CD4-positive, alpha-beta T cell treated with Interleukin-12 subunit alpha and Interleukin-12 subunit beta, for 1 hour (primary cell): ENCODE measurements around the gene CCL2.

Experiments used
- DNase-seq: peaks from one replicate; pipeline ENCODE4 v3.0.0-alpha.2; 2020

The CCL2 gene

GRCh38 chr17:34275881-34276280 is 20.8 kb downstream of the CCL2 start:
- no peak for DNase-seq

- DNase-seq: no peak
Measured at GRCh38 chr17:34276826-34277225, 21.7 kb downstream of the CCL2 start.

GRCh38 chr17:34283571-34283970 is 28.5 kb downstream of the CCL2 start:
- DNase-seq: no peak

GRCh38 chr17:34285286-34285792 is 30.3 kb downstream of the CCL2 start, which contains the start of gene CCL11:
TSS of gene CCL11 (plus strand) at chr17:34285742. CDS start at chr17:34285809, 67 bp downstream.
- DNase-seq: no peak

GRCh38 chr17:34287875-34288274 is 32.8 kb downstream of the CCL2 start:
- no peak for DNase-seq

DNA sequence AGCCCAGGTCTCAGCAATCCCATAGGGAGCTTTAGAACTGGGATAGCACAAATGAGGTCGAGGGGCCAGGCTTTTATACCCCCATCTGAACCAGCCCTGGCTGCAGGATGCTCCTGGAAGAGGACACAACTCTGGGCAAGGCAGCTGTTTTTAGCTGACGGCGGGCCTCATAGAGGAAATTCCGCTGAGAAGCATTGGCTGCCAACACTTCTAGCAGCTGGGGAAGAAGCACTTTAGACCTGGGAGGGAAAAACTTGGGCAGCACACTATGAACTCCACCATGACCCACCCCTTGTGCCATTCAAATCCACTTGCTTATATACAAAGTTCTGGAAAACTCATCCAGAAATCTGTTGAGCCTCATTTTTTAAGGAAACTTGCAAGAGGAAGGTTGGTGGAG is 35.5 kb downstream of the CCL2 start:
- DNase-seq: no peak

GRCh38 chr17:34291721-34292348 is 36.8 kb downstream of the CCL2 start:
- DNase-seq: no peak

DNA sequence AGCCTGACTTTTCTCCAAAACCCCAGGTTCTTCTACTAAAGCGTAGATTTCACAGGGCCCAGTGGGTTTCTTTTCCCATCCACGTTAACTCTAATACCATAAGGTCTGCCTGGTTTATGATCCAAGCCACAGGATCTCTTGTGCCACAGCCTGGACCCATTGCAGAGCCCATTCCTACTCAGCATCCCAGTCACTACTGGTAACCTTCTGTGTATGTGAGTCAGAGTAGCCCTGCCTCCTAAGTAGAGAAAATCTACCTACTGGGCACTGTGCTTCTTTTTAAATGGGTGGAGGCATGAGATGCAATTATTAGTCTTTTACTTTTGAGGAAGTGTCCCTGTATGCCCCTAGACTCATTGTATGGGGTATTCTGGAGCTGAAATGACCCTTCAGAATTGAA is 43.9 kb downstream of the CCL2 start:
- no peak for DNase-seq

- DNase-seq: no peak
Measured at GRCh38 chr17:34299956-34300577, 45.0 kb downstream of the CCL2 start.

GRCh38 chr17:34300652-34301370 is 45.7 kb downstream of the CCL2 start:
- no peak for DNase-seq

GRCh38 chr17:34301986-34302385 is 46.9 kb downstream of the CCL2 start:
- DNase-seq: no peak

GRCh38 chr17:34302636-34303035 is 47.6 kb downstream of the CCL2 start:
- DNase-seq: no peak

DNA sequence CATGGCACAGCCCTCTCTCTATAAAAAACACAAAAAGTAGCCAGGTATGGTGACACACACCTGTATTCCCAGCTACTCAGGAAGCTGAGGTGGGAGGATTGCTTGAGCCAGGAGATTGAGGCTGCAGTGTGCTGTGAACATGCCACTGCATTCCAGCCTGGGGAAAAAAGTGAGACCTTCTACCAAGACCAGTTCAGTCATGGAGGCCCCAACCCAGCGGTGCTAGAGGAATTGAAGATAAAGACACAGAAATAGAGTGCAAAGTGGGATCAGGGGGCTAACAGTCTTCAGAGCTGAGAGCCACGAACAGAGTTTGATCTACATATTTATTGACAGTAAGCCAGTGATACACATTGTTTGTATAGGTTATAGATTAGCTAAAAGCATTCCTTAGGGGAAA is 48.5 kb downstream of the CCL2 start:
- no peak for DNase-seq

DNA sequence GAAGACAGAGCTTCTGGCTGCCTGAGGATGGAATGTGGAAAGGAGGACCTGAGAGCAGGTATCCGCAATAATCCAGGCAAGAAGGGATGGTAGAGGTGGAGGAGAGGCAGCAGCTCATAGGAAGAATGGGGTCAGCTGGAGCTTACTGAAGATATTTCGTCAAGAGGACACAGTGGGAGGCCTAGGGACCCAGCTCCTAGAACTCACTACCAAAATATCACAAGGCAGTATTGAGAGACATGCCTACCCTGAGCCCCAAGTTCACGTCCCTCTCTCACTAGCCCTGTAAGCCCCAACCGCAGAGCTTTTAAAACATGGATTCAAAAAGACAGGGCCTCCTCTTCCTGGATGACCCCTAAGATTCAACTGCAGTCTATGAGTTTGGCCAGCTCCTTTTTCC is 50.0 kb downstream of the CCL2 start:
- no peak for DNase-seq

DNA sequence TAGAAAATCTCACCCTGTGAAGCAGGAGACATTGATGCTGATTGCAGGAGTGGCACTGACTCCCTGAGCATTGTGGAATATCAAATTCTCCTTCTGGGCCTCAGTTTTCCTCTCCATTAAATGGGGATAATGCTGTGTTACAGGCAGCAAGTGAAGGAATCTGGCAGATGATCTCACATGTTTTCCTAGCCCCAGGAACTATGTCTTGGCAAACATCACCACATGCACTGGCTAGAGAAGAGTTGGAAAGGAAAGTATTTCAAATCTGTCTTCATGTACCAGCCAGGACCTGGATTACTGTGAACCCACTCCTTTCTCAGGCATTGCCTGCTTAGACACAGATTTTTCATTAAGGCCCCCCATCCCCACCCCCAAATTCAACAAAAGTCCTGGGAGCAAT is 50.5 kb downstream of the CCL2 start:
- no peak for DNase-seq

- no peak for DNase-seq
Measured at GRCh38 chr17:34306466-34306865, 51.4 kb downstream of the CCL2 start.
